Prostate gland (tissue), 2 donors: ENCODE measurements around the gene MS4A7. TPM values are rescaled to one million over a fixed set of nuclear protein-coding genes. Genes with fewer than 3 reads are reported as not detected.

Experiments used
- DNase-seq: peaks from one replicate; pipeline ENCODE4 v3.0.0-alpha.2; 2019; ENCODE audit warnings: low spot score
- H3K27ac ChIP-seq, 2 donors: fragments of 200-600 bp; sonication (generic); 2 replicates each; pipeline ENCODE4 v1.5.1; 2017 to 2019
- H3K27me3 ChIP-seq: fragments of 200-600 bp; sonication (generic); replicated peaks from 2 replicates; pipeline ENCODE4 v1.5.1; 2019; ENCODE audit not compliant: insufficient read depth
- H3K36me3 ChIP-seq, 2 donors: fragments of 200-600 bp; sonication (generic); 1 replicate in 1 of 2; 2 replicates in 1 of 2; pipeline versions ENCODE4 v1.5.1 to v1.8.1; 2017 to 2019
- H3K4me1 ChIP-seq: fragments of 200-600 bp; sonication (generic); replicated peaks from 2 replicates; pipeline ENCODE4 v1.5.1; 2019
- H3K4me3 ChIP-seq, 2 donors: fragments of 200-600 bp; sonication (generic); 2 replicates each; pipeline ENCODE4 v1.5.1; 2017 to 2019
- H3K9me3 ChIP-seq: fragments of 200-600 bp; sonication (generic); 2 replicates; pipeline ENCODE4 v1.5.1; 2017
- CTCF ChIP-seq, 4 experiments: fragments of 200-600 bp in 2 of 4; fragments of 450-650 bp in 2 of 4; sonication (generic) in 2 of 4; IDR thresholded peaks; 1 replicate in 3 of 4; 2 replicates in 1 of 4; pipeline ENCODE4 v1.5.1; 2016 to 2019; ENCODE audit warnings: antibody characterized with exemption in 4 of 4, mild to moderate bottlenecking in 2 of 4, moderate library complexity in 2 of 4
- POLR2A ChIP-seq: fragments of 450-650 bp; IDR thresholded peaks from one replicate; pipeline ENCODE4 v1.6.1; 2016; ENCODE audit warnings: antibody characterized with exemption, mild to moderate bottlenecking
- POLR2AphosphoS5 ChIP-seq: sonication (generic); formaldehyde crosslinking; IDR thresholded peaks from one replicate; pipeline ENCODE4 v1.6.1; 2017; ENCODE audit warnings: antibody characterized with exemption
- WGBS: methylation state at CpG from one replicate; pipeline ENCODE4 v1.1.5; 2018; 5-methylcytosine and 5-hydroxymethylcytosine counted together
- intact Hi-C: fragments of 100-400 bp; cut with DNase I; formaldehyde crosslinking; loops from one replicate; pipeline ENCODE4 v1.14.2; 2022
- total RNA-seq, 2 donors: library from RNA; depleted of rRNA; stranded (reverse); fragments of >200 nt; gene quantifications; one replicate each; pipeline ENCODE4 v1.1.0, GENCODE V29; 2016

MS4A7 gene
- total RNA-seq, 2 donors from 2014 or later = 3.7 to 7.6 TPM

- H3K9me3 ChIP-seq = no peaks in the 10 kb centered on the region
- TF ChIP-seq POLR2AphosphoS5 = no peak
- no peak for TF ChIP-seq CTCF (IDR thresholded peaks at IDR 0.05)
- TF ChIP-seq POLR2A = no peak
- no peaks in the 10 kb centered on the region for H3K4me1 ChIP-seq
- intact Hi-C loops = no loop called here
- no peak for DNase-seq
- H3K27ac ChIP-seq = no peak overlapping the region
- H3K27me3 ChIP-seq = no peaks in the 10 kb centered on the region
- H3K36me3 ChIP-seq = no peaks in the 10 kb centered on the region
- H3K4me3 ChIP-seq = no peak overlapping the region
- WGBS = 53% methylated on average over 3 of the region's 3 CpGs
Measured at GRCh38 chr11:60339356-60339755, 39.0 kb upstream of the MS4A7 start.

GRCh38 chr11:60343094-60343704, 35.1 kb upstream of the MS4A7 start:
- TF ChIP-seq POLR2AphosphoS5 (no peak), CTCF (IDR thresholded peaks at IDR 0.05) (peak in 2 of 4 experiments; percentile 29 to 54)
- Histone ChIP-seq H3K36me3 (no peaks in the 10 kb centered on the region), H3K4me1 (no peaks in the 10 kb centered on the region), H3K9me3 (no peaks in the 10 kb centered on the region), H3K27ac (no peak overlapping the region), H3K4me3 (no peak overlapping the region), H3K27me3 (no peaks in the 10 kb centered on the region)
- no peak for DNase-seq
- intact Hi-C loops = no loop called here
- WGBS = 74% methylated on average over 10 of the region's 10 CpGs

- Histone ChIP-seq H3K36me3 (no peaks in the 10 kb centered on the region), H3K27me3 (no peaks in the 10 kb centered on the region), H3K9me3 (no peaks in the 10 kb centered on the region), H3K4me1 (no peaks in the 10 kb centered on the region), H3K27ac (no peak overlapping the region), H3K4me3 (no peak overlapping the region)
- TF ChIP-seq POLR2AphosphoS5 = no peak
- TF ChIP-seq CTCF (IDR thresholded peaks at IDR 0.05) = no peak
- no peak for TF ChIP-seq POLR2A
- no peak for DNase-seq
- WGBS = 87% methylated on average over 2 of the region's 2 CpGs
- intact Hi-C loops = no loop called here
Measured at GRCh38 chr11:60344146-60344545, 34.2 kb upstream of the MS4A7 start.

- Histone ChIP-seq H3K27ac (no peak overlapping the region), H3K36me3 (no peaks in the 10 kb centered on the region), H3K4me3 (no peak overlapping the region), H3K27me3 (no peaks in the 10 kb centered on the region), H3K9me3 (no peaks in the 10 kb centered on the region), H3K4me1 (no peaks in the 10 kb centered on the region)
- no peak for DNase-seq
- intact Hi-C loops = no loop called here
- no peak for TF ChIP-seq POLR2A
- TF ChIP-seq CTCF (IDR thresholded peaks at IDR 0.05) = peak in 1 of 4 experiments; percentile 13
Measured at GRCh38 chr11:60345489-60345888, 32.8 kb upstream of the MS4A7 start.

- 95% methylated on average over 2 of the region's 2 CpGs for WGBS
- H3K27ac ChIP-seq = no peak overlapping the region
- H3K27me3 ChIP-seq = no peaks in the 10 kb centered on the region
- H3K4me3 ChIP-seq = no peak overlapping the region
- H3K4me1 ChIP-seq = no peaks in the 10 kb centered on the region
- no peak for DNase-seq
- no peaks in the 10 kb centered on the region for H3K36me3 ChIP-seq
- TF ChIP-seq POLR2AphosphoS5 (no peak), CTCF (IDR thresholded peaks at IDR 0.05) (no peak), POLR2A (no peak)
- intact Hi-C loops = no loop called here
- H3K9me3 ChIP-seq = no peaks in the 10 kb centered on the region
Measured at GRCh38 chr11:60347084-60347797, 31.1 kb upstream of the MS4A7 start.
